Motor neuron (in vitro differentiated cells): ENCODE measurements around the gene TAF4. TPM values are rescaled to one million over a fixed set of nuclear protein-coding genes. Genes with fewer than 3 reads are reported as not detected.
A peak's percentile ranks its signal among the peaks of the same experiment; 100 is the strongest.

Experiments used
- ATAC-seq, 8 experiments: fragments of 200-7000 bp; cut with Tn5 transposase; replicated peaks in 6 of 8; 2 replicates each; pipeline ENCODE4 v1.8.0; 2021; ENCODE audit warnings: mild to moderate bottlenecking in 8 of 8, moderate library complexity in 8 of 8
- H3K27ac ChIP-seq, 2 donors: fragments of 250-450 bp; sonication (Bioruptor Pico); 2 replicates each; pipeline ENCODE4 v1.9.0; 2021; ENCODE audit warnings: antibody characterized with exemption in 2 of 2, mild to moderate bottlenecking in 2 of 2, moderate library complexity in 1 of 2
- H3K4me1 ChIP-seq, 2 donors: fragments of 250-450 bp; sonication (Bioruptor Pico); replicated peaks in 1 of 2; 2 replicates each; pipeline ENCODE4 v1.6.1; 2021; ENCODE audit warnings: antibody characterized with exemption in 2 of 2, mild to moderate bottlenecking in 2 of 2, moderate library complexity in 1 of 2
- H3K4me3 ChIP-seq, 5 donors: fragments of 250-450 bp; sonication (Bioruptor Pico); 2 replicates each; pipeline ENCODE4 v1.9.0; 2021; ENCODE audit warnings: antibody characterized with exemption in 5 of 5, mild to moderate bottlenecking in 5 of 5, moderate library complexity in 4 of 5
- WGBS, 10 experiments: fragments of 450-650 bp; shearing (Covaris generic); methylation state at CpG; one replicate each; pipeline ENCODE4 v1.0.0; 2022; 5-methylcytosine and 5-hydroxymethylcytosine counted together
- in situ Hi-C, 9 experiments: fragments of 400-800 bp; cut with MboI; loops; one replicate each; pipeline ENCODE4 v1.15.0; 2021; ENCODE audit warnings: low sequenced_read_pairs in 9 of 9, low pct_unique_long_range_greater_than_20kb in 2 of 9; ENCODE audit not compliant: unreplicated experiment in 9 of 9
- total RNA-seq, 8 experiments: library from RNA; unstranded; fragments of 300-600 nt; gene quantifications; 2 replicates each; pipeline versions ENCODE4 v1.2.3 to v1.2.4, GENCODE V29; 2022

TAF4 gene
- total RNA-seq, 8 experiments from 2014 or later: 3.6 to 15.1 (median 7.1) TPM

GRCh38 chr20:62008643-62009183 lies 57.0 kb downstream of the TAF4 start:
- WGBS, 10 experiments: 71 to 100% (median 92%) methylated on average over 1 to 4 of the region's 15 CpGs
- Histone ChIP-seq H3K4me1 (no peaks in the 10 kb centered on the region), H3K4me3 (no peak overlapping the region), H3K27ac (no peak overlapping the region)
- no peak for ATAC-seq
- in situ Hi-C loops: loop anchor here in 6 of 9 experiments (10.0 to 25.0 kb wide), 2 partner anchors 116 to 129 kb away; partner anchors contain the start of genes PSMA7 (in 5 of the 6), SS18L1 (in 5 of the 6) and LSM14B (in 1 of the 6)

GRCh38 chr20:62007127-62007647 lies 58.5 kb downstream of the TAF4 start:
- ATAC-seq: no peak
- H3K4me1 ChIP-seq: no peaks in the 10 kb centered on the region
- 80 to 100% (median 97%) methylated on average over 1 to 6 of the region's 17 CpGs; no CpG with 5 or more reads in 2 of the 10 experiments for WGBS, 10 experiments
- H3K27ac ChIP-seq: no peak overlapping the region
- no peak overlapping the region for H3K4me3 ChIP-seq
- in situ Hi-C loops: loop anchor here in 6 of 9 experiments (10.0 to 25.0 kb wide), 2 partner anchors 118 to 130 kb away; partner anchors contain the start of genes PSMA7 (in 5 of the 6), SS18L1 (in 5 of the 6) and LSM14B (in 1 of the 6)

- 86 to 100% (median 98%) methylated on average over 2 to 7 of the region's 28 CpGs; no CpG with 5 or more reads in 6 of the 10 experiments for WGBS, 10 experiments
- H3K27ac ChIP-seq: no peak overlapping the region
- no peaks in the 10 kb centered on the region for H3K4me1 ChIP-seq
- no peak for ATAC-seq
- no peak overlapping the region for H3K4me3 ChIP-seq
- in situ Hi-C loops: loop anchor here in 6 of 9 experiments (10.0 to 25.0 kb wide), 2 partner anchors 118 to 131 kb away; partner anchors contain the start of genes PSMA7 (in 5 of the 6), SS18L1 (in 5 of the 6) and LSM14B (in 1 of the 6)
Observed at GRCh38 chr20:62006482-62006881, 59.2 kb downstream of the TAF4 start.

GRCh38 chr20:62004614-62005013 lies 61.1 kb downstream of the TAF4 start:
- in situ Hi-C loops: loop anchor here in 6 of 9 experiments (10.0 to 25.0 kb wide), 2 partner anchors 120 to 133 kb away; partner anchors contain the start of genes PSMA7 (in 5 of the 6), SS18L1 (in 5 of the 6) and LSM14B (in 1 of the 6)
- H3K4me1 ChIP-seq: no peaks in the 10 kb centered on the region
- 60 to 100% (median 100%) methylated on average over 1 to 4 of the region's 5 CpGs; no CpG with 5 or more reads in 5 of the 10 experiments for WGBS, 10 experiments
- H3K4me3 ChIP-seq: no peak overlapping the region
- no peak overlapping the region for H3K27ac ChIP-seq
- no peak for ATAC-seq

GRCh38 chr20:62003567-62004405 lies 61.9 kb downstream of the TAF4 start:
- in situ Hi-C loops: loop anchor here in 6 of 9 experiments (10.0 to 25.0 kb wide), 2 partner anchors 121 to 134 kb away; partner anchors contain the start of genes PSMA7 (in 5 of the 6), SS18L1 (in 5 of the 6) and LSM14B (in 1 of the 6)
- Histone ChIP-seq H3K4me3 (no peak overlapping the region), H3K4me1 (no peaks in the 10 kb centered on the region), H3K27ac (no peak overlapping the region)
- WGBS, 10 experiments: 80 to 100% (median 95%) methylated on average over 1 to 11 of the region's 24 CpGs
- peak in 1 of 8 experiments; percentile 9 for ATAC-seq

GRCh38 chr20:62002882-62003480 lies 62.7 kb downstream of the TAF4 start:
- Histone ChIP-seq H3K27ac (no peak overlapping the region), H3K4me1 (no peaks in the 10 kb centered on the region), H3K4me3 (no peak overlapping the region)
- in situ Hi-C loops: loop anchor here in 6 of 9 experiments (10.0 to 25.0 kb wide), 2 partner anchors 122 to 134 kb away; partner anchors contain the start of genes PSMA7 (in 5 of the 6), SS18L1 (in 5 of the 6) and LSM14B (in 1 of the 6)
- 90 to 100% (median 92%) methylated on average over 2 to 17 of the region's 18 CpGs; no CpG with 5 or more reads in 1 of the 10 experiments for WGBS, 10 experiments
- no peak for ATAC-seq

GRCh38 chr20:62001178-62001715 lies 64.4 kb downstream of the TAF4 start:
- Histone ChIP-seq H3K4me1 (no peaks in the 10 kb centered on the region), H3K4me3 (no peak overlapping the region), H3K27ac (no peak overlapping the region)
- in situ Hi-C loops: loop anchor here in 6 of 9 experiments (10.0 to 25.0 kb wide), 2 partner anchors 124 to 136 kb away; partner anchors contain the start of genes PSMA7 (in 5 of the 6), SS18L1 (in 5 of the 6) and LSM14B (in 1 of the 6)
- ATAC-seq: peak in 1 of 8 experiments; percentile 29
- WGBS, 10 experiments: 80 to 100% (median 90%) methylated on average over 1 to 6 of the region's 18 CpGs; no CpG with 5 or more reads in 5 of the 10 experiments

GRCh38 chr20:61998343-61999121 lies 67.1 kb downstream of the TAF4 start:
- in situ Hi-C loops: no loop called here
- Histone ChIP-seq H3K4me1 (no peaks in the 10 kb centered on the region), H3K4me3 (no peak overlapping the region), H3K27ac (no peak overlapping the region)
- WGBS, 10 experiments: 70 to 100% (median 86%) methylated on average over 1 to 9 of the region's 19 CpGs; no CpG with 5 or more reads in 2 of the 10 experiments
- no peak for ATAC-seq

GRCh38 chr20:61997891-61998290 lies 67.8 kb downstream of the TAF4 start:
- 77 to 100% (median 91%) methylated on average over 1 to 10 of the region's 10 CpGs for WGBS, 10 experiments
- no peak for ATAC-seq
- in situ Hi-C loops: no loop called here
- H3K4me3 ChIP-seq: no peak overlapping the region
- no peaks in the 10 kb centered on the region for H3K4me1 ChIP-seq
- H3K27ac ChIP-seq: no peak overlapping the region

GRCh38 chr20:61997372-61997771 lies 68.3 kb downstream of the TAF4 start:
- 89 to 100% (median 93%) methylated on average over 4 to 9 of the region's 10 CpGs; no CpG with 5 or more reads in 1 of the 10 experiments for WGBS, 10 experiments
- no peak overlapping the region for H3K27ac ChIP-seq
- in situ Hi-C loops: no loop called here

GRCh38 chr20:61994546-61994945 lies 71.1 kb downstream of the TAF4 start:
- no peaks in the 10 kb centered on the region for H3K4me1 ChIP-seq
- no peak for ATAC-seq
- H3K4me3 ChIP-seq: no peak overlapping the region
- 84 to 100% (median 98%) methylated on average over 1 to 8 of the region's 8 CpGs; no CpG with 5 or more reads in 5 of the 10 experiments for WGBS, 10 experiments
- in situ Hi-C loops: no loop called here
- no peak overlapping the region for H3K27ac ChIP-seq

More at GRCh38 chr20:61997372-61997771, 68.3 kb downstream of the TAF4 start:
- no peak for ATAC-seq
- Histone ChIP-seq H3K4me3 (no peak overlapping the region), H3K4me1 (no peaks in the 10 kb centered on the region)
